B cell (primary cell): ENCODE results near the gene POLD2. TPM values are rescaled to one million over a fixed set of nuclear protein-coding genes. Genes with fewer than 3 reads are reported as not detected.
A peak's percentile ranks its signal among the peaks of the same experiment; 100 is the strongest.

Source experiments
- ATAC-seq: fragments of 200-7000 bp; cut with Tn5 transposase; one replicate; pipeline ENCODE4 v1.10.0; 2021; ENCODE audit warnings: low read depth, mild to moderate bottlenecking, moderate number of reproducible peaks, moderate library complexity
- CTCF ChIA-PET: fragments of 350-600 bp; sonication (Branson Sonifier 250); formaldehyde crosslinking; loops from one replicate; lab custom pipeline; 2021; ENCODE audit warnings: antibody characterized with exemption, inconsistent platforms; lab: Charles Lee
- POLR2A ChIA-PET: fragments of 350-600 bp; sonication (Branson Sonifier 250); formaldehyde crosslinking; loops from one replicate; lab custom pipeline; 2021; ENCODE audit warnings: antibody characterized with exemption; lab: Charles Lee
- DNase-seq: peaks from one replicate; pipeline ENCODE4 v3.0.0; 2013
- H2AFZ ChIP-seq: 2 replicates; pipeline ENCODE4 v1.6.1; 2012; ENCODE audit warnings: mild to moderate bottlenecking, low read depth, low read length; ENCODE audit not compliant: insufficient read depth, poor library complexity, severe bottlenecking
- H3K27ac ChIP-seq, 2 donors: 1 replicate in 1 of 2; 2 replicates in 1 of 2; pipeline ENCODE4 v1.5.1; 2012 to 2013; ENCODE audit warnings: low read length in 2 of 2, mild to moderate bottlenecking in 2 of 2, moderate library complexity in 1 of 2
- H3K27me3 ChIP-seq, 4 experiments: fragments of 200-600 bp in 1 of 4; sonication (generic) in 1 of 4; replicated peaks in 1 of 4; 1 replicate in 2 of 4; 2 replicates in 2 of 4; pipeline versions ENCODE4 v1.6.1 to v1.7.0; 2013 to 2016; ENCODE audit warnings: low read length in 3 of 4, mild to moderate bottlenecking in 2 of 4, mixed read lengths in 1 of 4, moderate library complexity in 1 of 4; ENCODE audit not compliant: insufficient read depth in 4 of 4, control insufficient read depth in 3 of 4; ENCODE audit errors: control extremely low read depth in 1 of 4
- H3K36me3 ChIP-seq, 2 experiments: replicated peaks in 1 of 2; 1 replicate in 1 of 2; 2 replicates in 1 of 2; pipeline versions ENCODE4 v1.6.1 to v1.7.1; 2013; ENCODE audit warnings: low read length in 1 of 2; ENCODE audit not compliant: insufficient read depth in 2 of 2, control insufficient read depth in 1 of 2; ENCODE audit errors: control extremely low read depth in 1 of 2, extremely low read depth in 1 of 2
- H3K4me1 ChIP-seq, 2 donors: fragments of 200-600 bp in 1 of 2; sonication (generic) in 1 of 2; 1 replicate in 1 of 2; 2 replicates in 1 of 2; pipeline versions ENCODE4 v1.5.1 to v1.6.1; 2013 to 2017; ENCODE audit warnings: low read length in 2 of 2; ENCODE audit not compliant: control insufficient read depth in 2 of 2, insufficient read depth in 2 of 2
- H3K4me2 ChIP-seq: replicated peaks from 2 replicates; pipeline ENCODE3; 2012; ENCODE audit warnings: mild to moderate bottlenecking, low read depth, low read length; ENCODE audit not compliant: poor library complexity, severe bottlenecking
- H3K4me3 ChIP-seq, 5 experiments: fragments of 200-600 bp in 1 of 5; sonication (generic) in 1 of 5; 1 replicate in 3 of 5; 2 replicates in 2 of 5; pipeline versions ENCODE4 v1.5.1 to v1.7.0; 2011 to 2016; ENCODE audit warnings: low read length in 4 of 5, mild to moderate bottlenecking in 4 of 5, low read depth in 2 of 5, control low read depth in 1 of 5, moderate library complexity in 1 of 5; ENCODE audit not compliant: insufficient read depth in 1 of 5; ENCODE audit errors: control extremely low read depth in 1 of 5, extremely low read depth in 1 of 5
- H3K79me2 ChIP-seq: fragments of 200-600 bp; sonication (generic); one replicate; pipeline ENCODE4 v1.6.0; 2016; ENCODE audit warnings: low read length; ENCODE audit not compliant: control insufficient read depth, insufficient read depth
- H3K9ac ChIP-seq: fragments of 200-600 bp; sonication (generic); 2 replicates; pipeline ENCODE4 v1.6.1; 2017; ENCODE audit warnings: mild to moderate bottlenecking, low read length, moderate library complexity
- H3K9me3 ChIP-seq, 3 donors: one replicate each; pipeline versions ENCODE4 v1.6.1 to v1.7.1; 2013; ENCODE audit warnings: low read length in 2 of 3; ENCODE audit not compliant: control insufficient read depth in 2 of 3, insufficient read depth in 1 of 3; ENCODE audit errors: control extremely low read depth in 1 of 3
- H4K20me1 ChIP-seq: 2 replicates; pipeline ENCODE4 v1.6.0; 2012; ENCODE audit warnings: mild to moderate bottlenecking, low read length; ENCODE audit not compliant: insufficient read depth, control insufficient read depth, poor library complexity, severe bottlenecking
- H3K27ac Mint-ChIP-seq: one replicate; pipeline ENCODE4 v1.8.0; 2021; ENCODE audit warnings: mixed read lengths
- H3K27me3 Mint-ChIP-seq: one replicate; pipeline ENCODE4 v1.8.0; 2021; ENCODE audit warnings: mixed read lengths
- H3K4me1 Mint-ChIP-seq: one replicate; pipeline ENCODE4 v1.8.0; 2021; ENCODE audit warnings: mixed read lengths
- H3K4me3 Mint-ChIP-seq: one replicate; pipeline ENCODE4 v1.8.0; 2021; ENCODE audit warnings: mixed read lengths
- H3K9me3 Mint-ChIP-seq: one replicate; pipeline ENCODE4 v1.8.0; 2022; ENCODE audit warnings: mixed read lengths; ENCODE audit not compliant: insufficient read depth
- CTCF ChIP-seq: fragments of 200-600 bp; IDR thresholded peaks from one replicate; pipeline ENCODE4 v1.8.0; 2022; ENCODE audit warnings: antibody characterized with exemption, mild to moderate bottlenecking
- EZH2 ChIP-seq: IDR thresholded peaks from 2 replicates; pipeline ENCODE4 v1.6.1; 2012; ENCODE audit warnings: borderline replicate concordance, low read depth, mild to moderate bottlenecking, moderate library complexity, low read length; ENCODE audit not compliant: insufficient read depth, poor library complexity, severe bottlenecking
- WGBS: methylation state at CpG from one replicate; pipeline ENCODE4 v1.1.5; 2013; ENCODE audit warnings: missing lambda C conversion rate; ENCODE audit not compliant: insufficient coverage; 5-methylcytosine and 5-hydroxymethylcytosine counted together
- intact Hi-C: fragments of 100-400 bp; cut with micrococcal nuclease; formaldehyde crosslinking; loops from one replicate; pipeline ENCODE4 v1.10.0; 2022
- polyA plus RNA-seq: library from polyadenylated mRNA; depleted of rRNA; stranded (reverse); fragments of >200 nt; gene quantifications from 2 replicates; pipeline ENCODE4 v1.2.3, GENCODE V29; 2012
- total RNA-seq, 2 donors: library from RNA; stranded (reverse); fragments of 120-200 nt in 1 of 2; gene quantifications; 1 replicate in 1 of 2; 2 replicates in 1 of 2; pipeline versions ENCODE4 v1.2.3 to v1.2.4, GENCODE V29; 2013 to 2022

The POLD2 gene
- total and polyA plus RNA-seq, 2 donors (not counting 1 experiment from before 2014, with no cell fraction given) = 73.6 to 86.7 TPM

GRCh38 chr7:44087911-44088838 lies 35.2 kb downstream of the POLD2 start:
- Histone ChIP-seq H3K27me3 (no peaks in the 10 kb centered on the region), H3K9me3 (no peaks in the 10 kb centered on the region), H3K9ac (no peak overlapping the region), H3K36me3 (no peaks in the 10 kb centered on the region), H2AFZ (no peak overlapping the region), H3K27ac (no peak overlapping the region), H3K79me2 (no peaks in the 10 kb centered on the region), H3K4me1 (no peaks in the 10 kb centered on the region), H4K20me1 (no peaks in the 10 kb centered on the region), H3K4me2 (no peak overlapping the region), H3K4me3 (no peak overlapping the region)
- Mint-ChIP-seq H3K4me1 (peaks cover 10% of the 10 kb centered on the region), H3K27me3 (no peaks in the 10 kb centered on the region), H3K9me3 (no peaks in the 10 kb centered on the region), H3K27ac (no peak overlapping the region), H3K4me3 (no peak overlapping the region)
- POLR2A ChIA-PET = no interaction called here
- DNase-seq = no peak
- intact Hi-C loops = no loop called here
- WGBS = 82% methylated on average over 18 of the region's 20 CpGs
- CTCF ChIA-PET = no interaction called here
- TF ChIP-seq EZH2 = no peak
- TF ChIP-seq CTCF = no peak
- no peak for ATAC-seq

- WGBS = 100% methylated on average over 1 of the region's 3 CpGs
- no peaks in the 10 kb centered on the region for H3K27me3 ChIP-seq
- H3K27ac Mint-ChIP-seq = peak overlapping the region; percentile 17
- H3K4me1 Mint-ChIP-seq = peaks cover 7% of the 10 kb centered on the region
- ATAC-seq = no peak
- intact Hi-C loops = no loop called here
- no peak overlapping the region for H3K9ac ChIP-seq
- no peak overlapping the region for H3K4me2 ChIP-seq
- H3K36me3 ChIP-seq = no peaks in the 10 kb centered on the region
- POLR2A ChIA-PET = no interaction called here
- peaks cover 4% of the 10 kb centered on the region for H3K79me2 ChIP-seq
- no peaks in the 10 kb centered on the region for H3K9me3 ChIP-seq
- no peak overlapping the region for H3K27ac ChIP-seq
- H3K27me3 Mint-ChIP-seq = no peaks in the 10 kb centered on the region
- no peak overlapping the region for H3K4me3 Mint-ChIP-seq
- H3K4me1 ChIP-seq = peaks cover 0 to 3% of the 10 kb centered on the region in 2 donors
- no peak overlapping the region for H2AFZ ChIP-seq
- H3K9me3 Mint-ChIP-seq = no peaks in the 10 kb centered on the region
- H3K4me3 ChIP-seq = no peak overlapping the region
- DNase-seq = no peak
- CTCF ChIA-PET = interaction anchor here (0.6 to 0.8 kb wide), 2 partner anchors 12 to 15 kb away, joined by 3 to 4 read pairs; no protein-coding TSS in a partner anchor
- TF ChIP-seq EZH2 (no peak), CTCF (no peak)
- H4K20me1 ChIP-seq = no peaks in the 10 kb centered on the region
These were observed 36.7 kb downstream of the POLD2 start for GRCh38 chr7:44086627-44087026.
